Measurements from ENCODE around the gene STARD8. TPM values are rescaled to one million over a fixed set of nuclear protein-coding genes. Genes with fewer than 3 reads are reported as not detected.

The STARD8 gene
- total RNA-seq, 1 donor from 2014 or later, result 0.11 TPM

DNA sequence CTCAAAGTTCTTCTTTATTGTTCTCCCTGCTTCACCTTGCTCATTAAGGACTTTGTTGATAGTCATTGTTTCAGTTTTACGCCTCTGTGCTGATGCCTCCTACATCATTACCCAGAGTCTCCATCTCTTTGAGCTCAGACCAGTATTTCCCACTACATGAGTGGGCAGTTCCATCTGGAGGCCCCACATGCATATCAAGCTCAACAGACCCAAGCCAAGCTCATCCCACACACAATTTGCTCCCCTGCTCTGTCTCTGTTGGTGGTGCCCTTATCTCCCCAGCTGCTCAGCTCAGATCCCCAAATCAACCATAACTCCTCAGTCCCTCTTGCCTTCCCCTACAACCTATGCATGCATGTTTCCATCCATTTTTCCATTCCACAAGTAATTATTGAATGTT is 96.3 kb downstream of the STARD8 start:
- no peak overlapping the region for H3K27ac Mint-ChIP-seq
- H3K27me3 Mint-ChIP-seq, result no peaks in the 10 kb centered on the region
- no peaks in the 10 kb centered on the region for H3K4me1 Mint-ChIP-seq
- DNase-seq, result no peak
- H3K4me3 Mint-ChIP-seq, result no peak overlapping the region
- ChIA-PET POLR2A (no interaction called here), CTCF (no interaction called here)
- no peaks in the 10 kb centered on the region for H3K9me3 Mint-ChIP-seq
- no peaks in the 10 kb centered on the region for H3K36me3 Mint-ChIP-seq (ENCODE audit: low read depth)
- no peak for ATAC-seq (ENCODE audit: low read depth)
- TF ChIP-seq, protein P1, sequence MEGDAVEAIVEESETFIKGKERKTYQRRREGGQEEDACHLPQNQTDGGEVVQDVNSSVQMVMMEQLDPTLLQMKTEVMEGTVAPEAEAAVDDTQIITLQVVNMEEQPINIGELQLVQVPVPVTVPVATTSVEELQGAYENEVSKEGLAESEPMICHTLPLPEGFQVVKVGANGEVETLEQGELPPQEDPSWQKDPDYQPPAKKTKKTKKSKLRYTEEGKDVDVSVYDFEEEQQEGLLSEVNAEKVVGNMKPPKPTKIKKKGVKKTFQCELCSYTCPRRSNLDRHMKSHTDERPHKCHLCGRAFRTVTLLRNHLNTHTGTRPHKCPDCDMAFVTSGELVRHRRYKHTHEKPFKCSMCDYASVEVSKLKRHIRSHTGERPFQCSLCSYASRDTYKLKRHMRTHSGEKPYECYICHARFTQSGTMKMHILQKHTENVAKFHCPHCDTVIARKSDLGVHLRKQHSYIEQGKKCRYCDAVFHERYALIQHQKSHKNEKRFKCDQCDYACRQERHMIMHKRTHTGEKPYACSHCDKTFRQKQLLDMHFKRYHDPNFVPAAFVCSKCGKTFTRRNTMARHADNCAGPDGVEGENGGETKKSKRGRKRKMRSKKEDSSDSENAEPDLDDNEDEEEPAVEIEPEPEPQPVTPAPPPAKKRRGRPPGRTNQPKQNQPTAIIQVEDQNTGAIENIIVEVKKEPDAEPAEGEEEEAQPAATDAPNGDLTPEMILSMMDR (IDR thresholded peaks at IDR 0.05), result no peak
- intact Hi-C loops (cut with micrococcal nuclease), result no loop called here

DNA sequence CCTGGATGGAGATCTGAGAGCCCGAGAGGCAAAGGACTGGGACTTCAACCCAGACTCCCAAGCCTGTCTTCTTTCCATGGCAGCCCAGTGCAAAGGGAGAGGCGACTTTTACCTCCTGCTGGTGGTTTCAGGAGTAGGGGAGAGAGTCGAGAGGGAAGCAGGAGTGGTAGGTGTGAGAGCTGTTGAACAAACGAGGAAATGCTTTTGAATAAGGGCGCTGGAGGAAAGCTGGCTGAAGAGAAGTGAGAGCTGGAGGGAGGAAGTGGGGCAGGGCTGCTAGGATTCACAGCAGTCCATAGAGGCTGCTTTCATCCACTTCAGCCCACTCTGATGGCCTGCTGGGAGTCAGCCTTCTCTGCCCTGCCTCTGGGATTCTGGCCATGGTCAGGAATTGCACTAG is 99.5 kb downstream of the STARD8 start:
- Mint-ChIP-seq H3K4me3 (no peak overlapping the region), H3K27ac (no peak overlapping the region), H3K27me3 (no peaks in the 10 kb centered on the region), H3K36me3 (ENCODE audit: low read depth) (no peaks in the 10 kb centered on the region), H3K9me3 (no peaks in the 10 kb centered on the region), H3K4me1 (no peaks in the 10 kb centered on the region)
- no peak for DNase-seq
- no peak for ATAC-seq (ENCODE audit: low read depth)
- POLR2A ChIA-PET, result no interaction called here
- TF ChIP-seq, protein P1 (IDR thresholded peaks at IDR 0.05), result no peak
- CTCF ChIA-PET, result no interaction called here
- intact Hi-C loops (cut with micrococcal nuclease), result no loop called here

DNA sequence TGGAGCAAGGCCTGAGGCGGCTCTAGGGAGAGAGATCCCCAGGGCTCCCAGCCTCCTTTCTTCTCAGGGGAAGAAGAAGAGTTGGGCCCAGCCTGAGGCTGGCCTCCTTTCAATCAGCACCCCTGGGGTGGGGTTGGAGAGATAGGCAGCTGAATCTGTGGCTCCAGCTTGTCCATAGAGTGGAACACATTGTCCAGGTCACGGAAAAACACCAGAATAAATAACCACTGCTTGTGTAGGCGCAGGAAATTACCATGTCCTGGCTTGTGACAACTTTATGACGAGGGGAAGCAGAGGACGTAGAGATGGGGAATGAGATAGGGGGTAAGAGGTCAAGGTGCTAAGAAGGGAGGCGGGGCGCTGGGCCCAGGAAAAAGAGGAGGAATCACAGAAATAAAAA is 100.6 kb downstream of the STARD8 start:
- H3K36me3 Mint-ChIP-seq (ENCODE audit: low read depth), result no peaks in the 10 kb centered on the region
- ATAC-seq (ENCODE audit: low read depth) (no peak), DNase-seq (no peak)
- H3K9me3 Mint-ChIP-seq, result no peaks in the 10 kb centered on the region
- no peak overlapping the region for H3K27ac Mint-ChIP-seq
- intact Hi-C loops (cut with micrococcal nuclease), result no loop called here
- ChIA-PET CTCF (no interaction called here), POLR2A (no interaction called here)
- H3K4me3 Mint-ChIP-seq, result no peak overlapping the region
- H3K27me3 Mint-ChIP-seq, result no peaks in the 10 kb centered on the region
- no peaks in the 10 kb centered on the region for H3K4me1 Mint-ChIP-seq
- TF ChIP-seq, protein P1 (IDR thresholded peaks at IDR 0.05), result no peak

DNA sequence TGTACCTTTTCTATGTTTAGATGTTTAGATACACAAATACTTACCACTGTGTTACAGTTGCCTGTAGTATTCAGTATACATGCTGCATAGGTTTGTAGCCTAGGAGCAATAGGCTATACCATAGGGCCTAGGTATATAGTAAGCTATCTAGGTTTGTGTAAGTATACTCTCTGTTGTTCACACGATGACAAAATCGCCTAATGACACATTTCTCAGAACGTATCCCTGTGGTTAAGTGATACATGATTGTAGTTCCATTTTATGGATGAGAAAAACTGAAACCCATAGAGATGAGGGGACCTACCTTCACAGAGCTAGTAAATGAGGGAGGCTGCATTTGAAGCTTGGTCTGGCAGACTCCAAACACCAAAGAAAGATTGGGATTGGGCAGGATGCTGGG is 102.0 kb downstream of the STARD8 start:
- Mint-ChIP-seq H3K27ac (no peak overlapping the region), H3K27me3 (peaks cover 3% of the 10 kb centered on the region), H3K9me3 (no peaks in the 10 kb centered on the region), H3K4me3 (no peak overlapping the region), H3K4me1 (no peaks in the 10 kb centered on the region), H3K36me3 (ENCODE audit: low read depth) (no peaks in the 10 kb centered on the region)
- TF ChIP-seq, protein P1 (IDR thresholded peaks at IDR 0.05), result no peak
- no peak for DNase-seq
- intact Hi-C loops (cut with micrococcal nuclease), result no loop called here
- POLR2A ChIA-PET, result no interaction called here
- ATAC-seq (ENCODE audit: low read depth), result no peak
- CTCF ChIA-PET, result no interaction called here

DNA sequence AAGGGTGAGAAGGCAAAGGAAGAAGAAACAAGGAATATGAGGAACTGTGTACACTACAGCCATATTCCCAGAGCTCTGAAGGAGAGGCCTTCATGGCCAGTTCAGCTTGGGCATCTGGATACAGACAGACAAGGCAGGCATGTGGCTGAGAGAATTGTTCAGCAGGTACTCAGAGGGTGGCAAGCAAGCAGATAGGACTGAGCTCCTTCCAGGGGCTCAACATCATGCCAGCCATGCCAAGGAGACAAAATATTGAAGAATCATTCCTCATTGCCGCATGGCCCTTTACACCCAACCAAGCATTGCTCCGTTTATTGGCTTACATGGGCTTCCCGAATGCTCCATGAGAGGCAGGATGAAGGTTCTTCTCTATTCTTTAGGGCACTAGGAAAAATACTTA is 102.8 kb downstream of the STARD8 start:
- DNase-seq, result no peak
- H3K4me1 Mint-ChIP-seq, result no peaks in the 10 kb centered on the region
- intact Hi-C loops (cut with micrococcal nuclease), result no loop called here
- H3K27me3 Mint-ChIP-seq, result peaks cover 3% of the 10 kb centered on the region
- H3K27ac Mint-ChIP-seq, result no peak overlapping the region
- no peak overlapping the region for H3K4me3 Mint-ChIP-seq
- ChIA-PET CTCF (no interaction called here), POLR2A (no interaction called here)
- no peaks in the 10 kb centered on the region for H3K36me3 Mint-ChIP-seq (ENCODE audit: low read depth)
- TF ChIP-seq, protein P1 (IDR thresholded peaks at IDR 0.05), result no peak
- no peaks in the 10 kb centered on the region for H3K9me3 Mint-ChIP-seq
- no peak for ATAC-seq (ENCODE audit: low read depth)

Data from activated B cell treated with CpG ODN at 0.5 μM for 24 hours (primary cell).